GM19035 (cell line): Measurements from ENCODE around the gene NUSAP1.
"Not testable (repeated sequence)": the region's sequence is repeated elsewhere in the genome, so short reads cannot be mapped to it uniquely, and the experiment has no call there.

Experiments
- ATAC-seq: cut with Tn5 transposase; IDR thresholded peaks from one replicate; pipeline ENCODE4 v1.9.1; 2021; ENCODE audit not compliant: unreplicated experiment

Gene NUSAP1

DNA sequence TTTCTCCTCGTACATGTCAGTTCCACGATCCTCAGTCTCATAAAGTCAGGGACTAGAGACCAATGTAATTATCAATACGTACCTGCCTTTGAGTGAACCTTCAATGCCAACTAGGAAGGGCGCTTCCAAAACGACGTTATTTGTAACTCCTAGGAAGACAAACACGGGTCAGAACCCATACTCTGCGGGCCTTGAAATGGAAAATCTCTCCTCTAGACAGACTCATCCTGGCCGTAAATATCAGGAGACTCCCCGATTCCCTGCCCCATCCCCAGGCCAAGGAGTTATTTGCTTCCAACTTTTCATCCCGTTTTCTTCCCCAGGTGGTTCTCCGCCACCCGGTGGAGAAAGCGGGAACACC lies 868 bp upstream of the NUSAP1 start:
- ATAC-seq: no peak

DNA sequence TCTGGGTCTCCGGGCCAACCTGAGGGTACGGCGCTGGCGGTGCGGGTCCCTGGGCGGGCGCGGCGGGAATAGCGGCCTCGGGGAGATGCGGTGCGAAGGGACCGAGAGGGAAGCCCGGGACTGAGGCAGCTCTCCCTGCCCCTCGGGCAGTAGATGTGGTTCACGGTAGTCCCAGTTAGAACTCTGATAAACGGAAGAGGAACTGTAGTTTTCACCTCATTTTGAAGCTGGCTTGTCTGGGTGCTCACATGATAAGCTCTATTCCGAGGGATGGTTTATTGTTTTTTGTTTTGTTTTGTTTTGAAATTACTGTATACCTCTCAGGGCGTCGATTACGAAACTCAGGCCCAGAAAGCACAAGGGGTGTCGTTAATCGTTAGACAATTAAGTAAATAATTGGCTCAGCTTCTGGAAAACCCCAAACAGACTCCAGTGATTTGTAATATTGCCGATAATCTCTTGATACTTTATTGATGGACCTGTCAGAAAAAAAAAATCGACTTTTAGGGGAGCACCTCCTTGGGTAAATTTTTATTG lies 413 bp downstream of the NUSAP1 start:
- ATAC-seq: peak; percentile 24

DNA sequence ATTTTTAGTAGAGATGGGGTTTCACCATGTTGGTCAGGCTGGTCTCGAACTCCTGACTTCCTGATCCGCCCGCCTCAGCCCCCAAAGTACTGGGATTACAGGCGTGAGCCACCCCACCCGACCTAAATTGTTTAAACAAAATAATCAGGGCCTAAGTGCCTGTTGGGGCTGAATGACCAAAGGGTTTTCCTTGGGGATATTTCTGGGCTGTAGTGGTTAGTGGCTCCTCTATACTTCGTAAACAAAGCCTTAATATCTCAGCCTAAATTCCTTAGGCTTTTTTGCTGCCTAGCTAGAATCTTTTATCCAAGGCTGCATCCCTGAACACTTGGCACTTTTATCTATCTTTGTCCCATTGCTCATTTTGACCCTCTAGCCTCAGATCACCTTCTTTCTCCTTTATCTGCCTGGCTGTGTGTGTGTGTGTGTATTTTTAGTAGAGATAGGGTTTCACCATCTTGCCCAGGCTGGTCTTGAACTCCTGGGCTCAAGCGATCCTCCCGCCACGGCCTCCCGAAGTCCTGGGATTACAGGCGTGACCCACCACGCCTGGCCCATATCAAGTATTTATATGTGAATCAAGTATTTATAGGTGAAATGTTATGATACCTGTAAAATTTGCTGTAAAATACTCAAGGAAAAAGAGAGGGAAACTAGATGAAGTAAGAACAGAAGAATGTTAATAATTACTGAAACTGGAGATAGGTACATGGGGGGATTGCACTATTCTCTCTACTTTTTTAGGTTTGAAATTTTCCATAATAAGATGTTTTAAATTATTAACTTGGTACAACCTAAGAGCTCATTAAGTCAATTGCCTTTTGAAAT lies 1.8 kb downstream of the NUSAP1 start:
- no peak for ATAC-seq

- ATAC-seq: no peak
Observed at GRCh38 chr15:41336549-41336948, 3.9 kb downstream of the NUSAP1 start.

DNA sequence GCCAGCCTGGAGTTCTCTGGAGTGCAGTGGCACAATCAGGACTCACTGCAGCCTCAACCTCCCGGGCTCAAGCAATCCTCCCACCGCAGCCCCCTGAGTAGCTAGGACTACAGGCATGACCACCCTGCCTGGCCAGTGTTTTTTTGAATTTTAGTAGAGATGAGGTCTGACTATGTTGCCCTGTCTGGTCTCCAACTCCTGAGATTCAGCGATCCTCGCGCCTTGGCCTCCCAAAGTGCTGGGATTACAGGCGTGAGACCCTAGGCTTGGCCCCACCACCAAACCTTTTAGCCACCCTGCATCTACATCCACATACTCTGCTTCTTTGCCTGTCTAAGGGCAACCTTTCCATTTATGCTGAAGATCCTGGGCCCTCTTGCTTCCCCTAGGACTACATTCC lies 4.4 kb downstream of the NUSAP1 start:
- ATAC-seq: no peak

DNA sequence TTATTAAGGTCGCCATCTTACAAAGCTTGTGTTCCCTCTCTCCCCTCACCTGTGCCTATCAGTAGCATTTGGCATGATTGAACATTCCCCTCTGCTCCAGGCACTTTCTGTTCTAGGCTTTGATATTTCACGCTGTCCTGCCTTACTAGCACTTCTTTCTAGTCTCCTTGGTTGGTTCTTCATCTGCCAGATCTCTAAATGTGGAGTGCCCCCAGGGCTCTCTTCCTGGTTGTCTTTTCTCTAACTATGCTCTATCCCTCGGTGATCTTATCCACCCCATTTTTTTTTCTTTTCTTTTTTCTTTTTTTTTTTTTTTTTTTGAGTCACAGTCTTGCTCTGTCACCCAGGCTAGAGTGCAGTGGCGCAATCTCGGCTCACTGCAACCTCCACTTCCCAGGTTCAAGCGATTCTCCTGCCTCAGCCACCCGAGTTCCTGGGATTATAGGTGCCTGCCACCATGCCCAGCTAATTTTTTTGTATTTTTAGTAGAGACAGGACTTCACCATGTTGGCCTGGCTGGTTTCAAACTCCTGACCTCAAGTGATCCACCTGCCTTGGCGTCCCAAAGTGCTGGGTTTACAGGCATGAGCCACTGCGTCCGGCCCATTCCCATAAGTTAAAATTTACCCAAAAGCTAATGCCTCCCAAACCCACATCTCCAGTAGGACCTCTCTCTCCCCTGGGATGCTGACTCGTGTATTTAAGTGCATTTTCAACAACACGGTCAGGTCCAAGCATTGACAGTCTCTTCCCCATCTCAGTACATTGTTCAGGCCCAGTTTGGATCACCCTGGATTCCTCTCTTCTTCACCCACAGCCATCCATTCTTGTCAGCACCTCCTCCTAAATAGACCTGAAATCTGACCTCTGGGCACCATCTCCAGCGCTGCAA lies 5.2 kb downstream of the NUSAP1 start:
- no peak for ATAC-seq

GRCh38 chr15:41340189-41340695 lies 7.6 kb downstream of the NUSAP1 start:
- no peak for ATAC-seq

DNA sequence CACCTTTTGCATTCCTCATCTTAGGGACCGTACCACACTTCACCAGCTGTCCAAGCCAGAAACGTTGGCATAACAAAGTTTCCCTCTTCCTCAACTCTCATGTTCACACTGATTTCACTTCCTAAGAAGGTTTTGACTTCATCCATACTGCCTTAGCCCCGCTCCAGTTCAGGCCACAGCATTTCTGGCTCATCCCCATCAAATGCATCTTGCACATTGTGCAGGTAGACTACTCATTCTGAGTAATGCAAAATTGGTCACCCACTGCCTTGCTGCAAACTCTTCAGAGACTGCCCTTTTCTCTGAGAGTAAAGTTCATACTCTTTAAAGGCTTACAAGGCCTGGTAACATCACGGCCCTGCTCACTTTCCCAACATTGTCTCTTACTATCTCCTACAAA lies 8.8 kb downstream of the NUSAP1 start:
- no peak for ATAC-seq

DNA sequence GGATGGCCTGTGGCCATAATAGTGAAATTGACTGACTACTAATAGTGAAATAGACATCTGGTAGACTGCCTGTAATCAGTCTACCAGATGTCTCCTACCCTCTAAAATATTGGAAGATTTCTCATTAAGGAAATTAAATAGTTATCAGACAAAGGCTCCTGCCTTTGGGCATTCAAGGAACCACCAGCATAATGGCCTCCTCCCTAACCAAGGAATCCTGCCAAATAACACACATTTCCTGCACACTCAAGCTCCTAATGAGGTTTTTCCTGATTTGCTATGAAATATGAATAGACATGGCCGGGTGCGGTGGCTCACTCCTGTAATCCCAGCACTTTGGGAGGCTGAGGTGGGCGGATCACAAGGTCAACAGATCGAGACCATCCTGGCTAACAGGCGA lies 14.6 kb downstream of the NUSAP1 start:
- ATAC-seq: no peak

GRCh38 chr15:41350057-41350717 lies 17.5 kb downstream of the NUSAP1 start:
- no peak for ATAC-seq

DNA sequence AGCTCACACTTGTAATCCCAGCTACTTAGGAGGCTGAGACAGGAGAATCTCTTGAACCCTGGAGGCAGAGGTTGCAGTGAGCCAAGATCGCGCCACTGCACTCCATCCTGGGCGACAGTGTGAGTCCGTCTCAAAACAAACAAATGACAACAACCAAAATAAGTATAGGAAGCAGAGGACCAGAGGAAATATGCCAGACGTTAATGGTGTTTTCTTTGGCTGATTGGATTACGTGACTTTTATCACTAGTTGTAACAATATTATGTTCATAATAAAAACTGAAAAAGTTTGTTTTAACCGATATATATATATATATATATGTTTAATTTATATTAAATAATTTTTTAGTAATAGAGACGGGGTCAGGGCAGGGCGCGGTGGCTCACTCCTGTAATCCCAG lies 21.7 kb downstream of the NUSAP1 start:
- no peak for ATAC-seq

- ATAC-seq: no peak
Observed at GRCh38 chr15:41367418-41367817, 34.7 kb downstream of the NUSAP1 start.

GRCh38 chr15:41377978-41378377 lies 45.3 kb downstream of the NUSAP1 start:
- ATAC-seq: no peak

DNA sequence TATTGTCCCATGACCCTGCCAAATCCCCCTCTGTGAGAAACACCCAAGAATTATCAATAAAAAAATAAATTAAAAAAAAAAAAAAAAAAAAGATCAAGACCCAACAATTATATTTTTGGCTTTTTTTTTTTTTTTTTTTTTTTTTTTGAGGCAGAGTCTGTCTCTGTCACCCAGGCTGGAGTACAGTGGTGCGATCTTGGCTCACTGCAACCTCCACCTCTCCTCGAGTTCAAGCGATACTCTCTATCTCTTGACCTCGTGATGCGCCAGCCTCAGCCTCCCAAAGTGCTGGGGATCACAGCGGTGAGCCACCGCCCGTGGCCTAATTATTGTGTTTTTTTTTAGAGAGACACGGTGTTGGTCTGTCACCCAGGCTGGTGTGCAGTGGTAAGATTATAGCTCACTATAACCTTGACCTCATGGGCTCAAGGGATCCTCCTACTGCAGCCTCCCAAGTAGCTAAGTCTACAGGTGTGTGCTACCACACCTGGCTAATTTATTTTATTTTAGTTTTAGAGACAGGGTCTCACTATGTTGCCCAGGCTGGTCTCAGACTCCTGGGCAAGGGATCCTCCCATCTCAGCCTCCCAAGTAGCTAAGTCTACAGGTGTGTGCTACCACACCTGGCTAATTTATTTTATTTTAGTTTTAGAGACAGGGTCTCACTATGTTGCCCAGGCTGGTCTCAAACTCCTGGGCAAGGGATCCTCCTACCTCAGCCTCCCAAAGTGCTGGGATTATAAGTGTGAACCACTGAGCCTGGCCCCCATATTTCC lies 51.5 kb downstream of the NUSAP1 start:
- ATAC-seq: not testable (repeated sequence)

DNA sequence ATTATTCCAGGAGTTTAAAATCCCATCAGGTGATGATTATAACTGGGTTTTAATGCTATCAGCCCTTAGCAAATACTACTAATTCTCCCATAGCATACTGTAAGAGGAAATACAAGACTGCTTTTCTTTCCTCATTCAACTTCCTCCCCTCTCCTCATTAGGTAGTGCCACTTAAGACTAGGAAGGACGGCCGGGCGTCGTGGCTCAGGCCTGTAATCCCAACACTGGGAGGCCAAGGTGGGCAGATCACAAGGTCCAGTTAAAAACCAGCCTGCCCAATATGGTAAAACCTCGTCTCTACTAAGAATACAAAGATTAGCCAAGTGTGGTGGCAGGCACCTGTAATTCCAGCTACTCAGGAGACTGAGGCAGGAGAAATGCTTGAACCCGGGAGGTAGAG lies 55.0 kb downstream of the NUSAP1 start:
- no peak for ATAC-seq

DNA sequence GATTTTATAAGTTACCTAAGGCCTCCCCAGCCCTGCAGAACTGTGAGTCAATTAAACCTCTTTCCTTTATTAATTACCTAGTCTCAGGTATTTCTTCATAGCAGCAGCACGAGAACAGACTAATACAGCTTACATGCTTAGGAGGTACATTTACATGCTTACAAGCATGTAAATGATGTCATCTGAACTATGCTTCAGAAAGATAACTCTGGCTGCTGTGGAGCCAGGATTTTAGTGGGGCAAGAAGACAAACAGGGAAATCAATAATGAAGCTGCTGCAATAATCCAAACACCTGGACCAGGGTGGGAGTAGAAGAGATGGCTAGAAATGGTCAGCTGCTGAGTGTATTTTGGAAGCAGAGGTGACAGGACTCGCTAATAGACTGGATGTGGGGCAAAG lies 60.0 kb downstream of the NUSAP1 start:
- no peak for ATAC-seq

GRCh38 chr15:41394924-41395323 lies 62.2 kb downstream of the NUSAP1 start:
- no peak for ATAC-seq

DNA sequence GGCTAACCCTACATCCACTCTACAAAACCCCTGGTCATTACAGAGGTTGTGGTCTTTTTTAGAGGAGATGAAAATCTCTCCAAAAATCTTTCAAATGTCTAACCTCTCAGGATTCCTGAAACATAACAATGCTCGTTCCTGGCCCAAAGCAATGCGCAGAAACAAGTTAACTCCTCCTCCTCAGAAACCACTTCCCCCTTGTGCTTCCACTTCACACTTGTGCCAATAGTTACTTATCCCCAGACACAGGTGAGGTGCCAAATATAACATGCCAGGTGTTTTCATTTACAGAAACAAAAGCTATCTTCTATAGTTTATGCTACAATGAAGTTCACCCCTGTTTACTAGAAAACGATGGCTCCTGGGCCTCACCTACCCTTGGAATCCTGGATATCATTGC lies 63.4 kb downstream of the NUSAP1 start:
- no peak for ATAC-seq

GRCh38 chr15:41401904-41402267 lies 69.2 kb downstream of the NUSAP1 start:
- ATAC-seq: no peak

- no peak for ATAC-seq
Observed at GRCh38 chr15:41407341-41407740, 74.7 kb downstream of the NUSAP1 start.

- ATAC-seq: no peak
Observed at GRCh38 chr15:41408234-41408641, 75.6 kb downstream of the NUSAP1 start.
